Muscle layer of colon (tissue), 2 donors: ENCODE results near the gene TNFRSF19.

Experiments
- H3K27ac ChIP-seq: one replicate; pipeline ENCODE4 v1.7.0; 2013; ENCODE audit warnings: low read depth, mild to moderate bottlenecking, low read length, moderate library complexity
- H3K27me3 ChIP-seq, 2 donors: one replicate each; pipeline ENCODE4 v1.7.0; 2013; ENCODE audit warnings: low read length in 2 of 2, mild to moderate bottlenecking in 2 of 2; ENCODE audit not compliant: insufficient read depth in 2 of 2, control insufficient read depth in 1 of 2
- H3K36me3 ChIP-seq: one replicate; pipeline ENCODE4 v1.7.0; 2013; ENCODE audit warnings: mild to moderate bottlenecking, low read length; ENCODE audit not compliant: insufficient read depth
- H3K4me1 ChIP-seq: one replicate; pipeline ENCODE4 v1.7.0; 2013; ENCODE audit warnings: mild to moderate bottlenecking, low read length; ENCODE audit not compliant: insufficient read depth
- H3K4me3 ChIP-seq, 2 donors: one replicate each; pipeline ENCODE4 v1.7.0; 2013; ENCODE audit warnings: low read length in 2 of 2, low read depth in 1 of 2, mild to moderate bottlenecking in 1 of 2, moderate library complexity in 1 of 2
- H3K9ac ChIP-seq: one replicate; pipeline ENCODE4 v1.7.0; 2013; ENCODE audit warnings: low read length
- H3K9me3 ChIP-seq: one replicate; pipeline ENCODE4 v1.7.0; 2013; ENCODE audit warnings: mild to moderate bottlenecking, low read length
- donor health status: abdominal sarcoma.
- donor health status: Adenocarcinoma of cecum.

TNFRSF19 gene

GRCh38 chr13:23695711-23696464 lies 125.7 kb downstream of the TNFRSF19 start:
- Histone ChIP-seq H3K4me3 (no peak overlapping the region), H3K36me3 (no peaks in the 10 kb centered on the region), H3K4me1 (no peaks in the 10 kb centered on the region), H3K9me3 (no peaks in the 10 kb centered on the region), H3K27me3 (peaks cover 0 to 5% of the 10 kb centered on the region in 2 donors), H3K9ac (no peak overlapping the region), H3K27ac (no peak overlapping the region)

GRCh38 chr13:23696610-23697009 lies 126.4 kb downstream of the TNFRSF19 start:
- no peak overlapping the region for H3K27ac ChIP-seq
- H3K27me3 ChIP-seq, result peaks cover 0 to 5% of the 10 kb centered on the region in 2 donors
- H3K36me3 ChIP-seq, result no peaks in the 10 kb centered on the region

GRCh38 chr13:23697772-23698313 lies 127.6 kb downstream of the TNFRSF19 start:
- no peaks in the 10 kb centered on the region for H3K4me1 ChIP-seq
- H3K9ac ChIP-seq, result no peak overlapping the region
- no peak overlapping the region for H3K4me3 ChIP-seq
- H3K9me3 ChIP-seq, result no peaks in the 10 kb centered on the region
- no peaks in the 10 kb centered on the region for H3K36me3 ChIP-seq
- peaks cover 0 to 5% of the 10 kb centered on the region in 2 donors for H3K27me3 ChIP-seq
- H3K27ac ChIP-seq, result no peak overlapping the region

More at GRCh38 chr13:23696610-23697009, 126.4 kb downstream of the TNFRSF19 start:
- Histone ChIP-seq H3K4me1 (no peaks in the 10 kb centered on the region), H3K4me3 (no peak overlapping the region), H3K9me3 (no peaks in the 10 kb centered on the region), H3K9ac (no peak overlapping the region)

- Histone ChIP-seq H3K36me3 (no peaks in the 10 kb centered on the region), H3K4me1 (no peaks in the 10 kb centered on the region), H3K27ac (no peak overlapping the region)
Measured at GRCh38 chr13:23699271-23699670, 129.1 kb downstream of the TNFRSF19 start.

GRCh38 chr13:23701186-23701585 lies 131.0 kb downstream of the TNFRSF19 start:
- no peaks in the 10 kb centered on the region for H3K36me3 ChIP-seq
- no peak overlapping the region for H3K4me3 ChIP-seq
- H3K9ac ChIP-seq, result no peak overlapping the region
- no peaks in the 10 kb centered on the region for H3K9me3 ChIP-seq
- H3K27me3 ChIP-seq, result peaks cover 0 to 2% of the 10 kb centered on the region in 2 donors
- no peak overlapping the region for H3K27ac ChIP-seq
- no peaks in the 10 kb centered on the region for H3K4me1 ChIP-seq

More at GRCh38 chr13:23699271-23699670, 129.1 kb downstream of the TNFRSF19 start:
- H3K4me3 ChIP-seq, result no peak overlapping the region
- no peak overlapping the region for H3K9ac ChIP-seq
- no peaks in the 10 kb centered on the region for H3K9me3 ChIP-seq
- H3K27me3 ChIP-seq, result peaks cover 0 to 5% of the 10 kb centered on the region in 2 donors

- Histone ChIP-seq H3K4me3 (no peak overlapping the region), H3K27ac (no peak overlapping the region), H3K36me3 (no peaks in the 10 kb centered on the region), H3K9ac (no peak overlapping the region), H3K27me3 (no peaks in the 10 kb centered on the region), H3K9me3 (no peaks in the 10 kb centered on the region), H3K4me1 (no peaks in the 10 kb centered on the region)
Measured at GRCh38 chr13:23701636-23702035, 131.4 kb downstream of the TNFRSF19 start.

- Histone ChIP-seq H3K4me1 (no peaks in the 10 kb centered on the region), H3K4me3 (no peak overlapping the region), H3K9me3 (no peaks in the 10 kb centered on the region), H3K27me3 (no peaks in the 10 kb centered on the region), H3K9ac (no peak overlapping the region), H3K27ac (no peak overlapping the region), H3K36me3 (no peaks in the 10 kb centered on the region)
Measured at GRCh38 chr13:23703246-23703860, 133.1 kb downstream of the TNFRSF19 start.

- Histone ChIP-seq H3K36me3 (no peaks in the 10 kb centered on the region), H3K4me3 (no peak overlapping the region), H3K9ac (no peak overlapping the region), H3K4me1 (no peaks in the 10 kb centered on the region), H3K9me3 (no peaks in the 10 kb centered on the region), H3K27ac (no peak overlapping the region), H3K27me3 (no peaks in the 10 kb centered on the region)
Measured at GRCh38 chr13:23705583-23705982, 135.4 kb downstream of the TNFRSF19 start.

GRCh38 chr13:23707674-23708073 lies 137.5 kb downstream of the TNFRSF19 start:
- Histone ChIP-seq H3K27me3 (no peaks in the 10 kb centered on the region), H3K4me3 (no peak overlapping the region), H3K36me3 (no peaks in the 10 kb centered on the region), H3K9me3 (no peaks in the 10 kb centered on the region), H3K9ac (no peak overlapping the region), H3K4me1 (no peaks in the 10 kb centered on the region), H3K27ac (no peak overlapping the region)

- no peak overlapping the region for H3K9ac ChIP-seq
- H3K27ac ChIP-seq, result no peak overlapping the region
- no peaks in the 10 kb centered on the region for H3K4me1 ChIP-seq
- H3K27me3 ChIP-seq, result no peaks in the 10 kb centered on the region
- no peaks in the 10 kb centered on the region for H3K9me3 ChIP-seq
- H3K36me3 ChIP-seq, result no peaks in the 10 kb centered on the region
- no peak overlapping the region for H3K4me3 ChIP-seq
Measured at GRCh38 chr13:23709536-23709935, 139.3 kb downstream of the TNFRSF19 start.

GRCh38 chr13:23710366-23710765 lies 140.2 kb downstream of the TNFRSF19 start:
- Histone ChIP-seq H3K27ac (no peak overlapping the region), H3K4me3 (no peak overlapping the region), H3K9ac (no peak overlapping the region), H3K27me3 (no peaks in the 10 kb centered on the region), H3K36me3 (no peaks in the 10 kb centered on the region), H3K4me1 (no peaks in the 10 kb centered on the region), H3K9me3 (no peaks in the 10 kb centered on the region)
